Stimulated activated CD4-positive, alpha-beta T cell treated with anti-CD3 and anti-CD28 coated beads, Interleukin-15, amount 100 ng/mL, for 48 hours (primary cell): Measurements from ENCODE around the gene RNU1-4.
"Not testable (repeated sequence)": the region's sequence is repeated elsewhere in the genome, so short reads cannot be mapped to it uniquely, and the experiment has no call there.

Experiments used
- DNase-seq, 2 donors: peaks; one replicate each; pipeline ENCODE4 v3.0.0-alpha.2; 2020; ENCODE audit warnings: low read depth in 2 of 2

RNU1-4 gene

GRCh38 chr1:16728243-16728949 lies 11.9 kb upstream of the RNU1-4 start:
- DNase-seq = not testable (repeated sequence)

GRCh38 chr1:16732254-16732896 lies 7.9 kb upstream of the RNU1-4 start:
- not testable (repeated sequence) for DNase-seq

- DNase-seq = not testable (repeated sequence)
These were observed 914 bp downstream of the RNU1-4 start for GRCh38 chr1:16741230-16741629.

- not testable (repeated sequence) for DNase-seq
These were observed 7.3 kb downstream of the RNU1-4 start for GRCh38 chr1:16747660-16748059.

GRCh38 chr1:16748710-16749109 lies 8.4 kb downstream of the RNU1-4 start:
- not testable (repeated sequence) for DNase-seq

GRCh38 chr1:16749910-16750888 lies 9.9 kb downstream of the RNU1-4 start:
- not testable (repeated sequence) for DNase-seq

- DNase-seq = not testable (repeated sequence)
These were observed 12.5 kb downstream of the RNU1-4 start for GRCh38 chr1:16752770-16753169.

- not testable (repeated sequence) for DNase-seq
These were observed 15.1 kb downstream of the RNU1-4 start for GRCh38 chr1:16755385-16755784.

GRCh38 chr1:16755932-16756331 lies 15.6 kb downstream of the RNU1-4 start:
- DNase-seq = not testable (repeated sequence)

- DNase-seq = not testable (repeated sequence)
These were observed 17.3 kb downstream of the RNU1-4 start for GRCh38 chr1:16757574-16757973.

GRCh38 chr1:16758060-16758459 lies 17.7 kb downstream of the RNU1-4 start:
- DNase-seq = not testable (repeated sequence)

GRCh38 chr1:16759041-16759493 lies 18.8 kb downstream of the RNU1-4 start:
- not testable (repeated sequence) for DNase-seq

GRCh38 chr1:16759650-16760455 lies 19.5 kb downstream of the RNU1-4 start:
- not testable (repeated sequence) for DNase-seq

GRCh38 chr1:16760456-16760765 lies 20.1 kb downstream of the RNU1-4 start:
- DNase-seq = not testable (repeated sequence)

- DNase-seq = not testable (repeated sequence)
These were observed 20.5 kb downstream of the RNU1-4 start for GRCh38 chr1:16760801-16761200.

GRCh38 chr1:16764248-16764819 lies 24.0 kb downstream of the RNU1-4 start:
- not testable (repeated sequence) for DNase-seq

GRCh38 chr1:16764820-16765655 lies 24.7 kb downstream of the RNU1-4 start:
- DNase-seq = not testable (repeated sequence)

GRCh38 chr1:16765731-16766605 lies 25.7 kb downstream of the RNU1-4 start:
- not testable (repeated sequence) for DNase-seq
